HT-29 (cell line): ENCODE measurements around the gene ZNF174. TPM values are rescaled to one million over a fixed set of nuclear protein-coding genes. Genes with fewer than 3 reads are reported as not detected.
A peak's percentile ranks its signal among the peaks of the same experiment; 100 is the strongest.

Source experiments
- DNase-seq: peaks from one replicate; pipeline ENCODE4 v3.0.0-alpha.2; 2015; ENCODE audit warnings: low spot score
- total RNA-seq: library from RNA; depleted of rRNA; stranded (reverse); fragments of >200 nt; shearing (Covaris generic); gene quantifications from 2 replicates; pipeline ENCODE4 v1.2.3, GENCODE V29; 2014; rRNA removed

ZNF174 gene
- total RNA-seq, 1 experiment from 2014 or later = 13.9 TPM

- peak; percentile 69 for DNase-seq
Observed at GRCh38 chr16:3443108-3444031, 42.4 kb downstream of the ZNF174 start, which contains the start of the genes NAA60 and ZNF597. Gene NAA60, plus strand, starts transcription at chr16:3443680. Its CDS starts 32,548 bp downstream, at chr16:3476228. Gene ZNF597, minus strand, starts transcription at chr16:3443504. Its CDS starts 351 bp downstream, at chr16:3443153.

GRCh38 chr16:3444032-3444388 lies 43.0 kb downstream of the ZNF174 start:
- DNase-seq = peak; percentile 39

- peak; percentile 8 for DNase-seq
Observed at GRCh38 chr16:3454093-3454492, 53.1 kb downstream of the ZNF174 start.

DNA sequence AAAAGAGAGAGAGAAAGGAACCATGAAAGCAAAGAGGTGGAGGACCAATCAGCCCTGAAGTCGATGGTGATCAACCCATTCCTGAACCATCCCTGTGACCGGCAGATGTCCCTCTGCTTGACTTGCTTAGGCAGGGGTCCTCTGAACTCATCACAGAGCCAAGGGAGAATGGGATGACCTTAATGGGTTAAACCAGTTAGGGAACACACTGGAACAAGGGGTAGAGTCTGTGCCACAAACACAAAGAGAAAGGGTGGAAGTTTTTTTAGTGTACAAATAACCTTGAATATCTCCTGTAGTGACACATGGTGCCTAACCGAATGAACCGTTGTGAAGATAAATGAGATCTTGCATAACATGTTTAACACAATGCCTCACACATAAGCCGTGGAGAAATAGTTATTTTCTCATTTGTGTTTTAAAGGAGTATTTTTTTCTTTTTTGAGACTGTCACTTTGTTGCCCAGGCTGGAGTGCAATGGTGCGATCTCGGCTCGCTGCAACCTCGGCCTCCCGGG lies 53.7 kb downstream of the ZNF174 start:
- no peak for DNase-seq

GRCh38 chr16:3457434-3458252 lies 56.6 kb downstream of the ZNF174 start:
- DNase-seq = peak; percentile 93

GRCh38 chr16:3458278-3458851 lies 57.4 kb downstream of the ZNF174 start:
- peak; percentile 45 for DNase-seq

- DNase-seq = peak; percentile 84
Observed at GRCh38 chr16:3458852-3459361, 57.9 kb downstream of the ZNF174 start.

Other genes starting within 250 kb of the ZNF174 start
- not detected in 2 replicates for gene OR1F1, start 213.0 kb upstream of the ZNF174 start, total RNA-seq
- 5.6 and 8.6 TPM in 2 replicates for gene ZNF200, start 166.1 kb upstream of the ZNF174 start, total RNA-seq
- 0.13 TPM in 1 of 2 replicates, not detected in the other for gene MEFV, start 144.6 kb upstream of the ZNF174 start, total RNA-seq
- 102 and 106 TPM in 2 replicates for gene ZNF263, start 117.7 kb upstream of the ZNF174 start, total RNA-seq
- not detected in 2 replicates for gene TIGD7, start 95.8 kb upstream of the ZNF174 start, total RNA-seq
- 0.41 and 0.91 TPM in 2 replicates for gene ZNF75A, start 95.7 kb upstream of the ZNF174 start, total RNA-seq
- not detected in 2 replicates for gene OR2C1, start 45.3 kb upstream of the ZNF174 start, total RNA-seq
- gene ZSCAN32, start 211 bp upstream of the ZNF174 start, total RNA-seq = 9.0 and 9.8 TPM in 2 replicates
- 0.76 and 1.2 TPM in 2 replicates for gene ZNF597, start 42.3 kb downstream of the ZNF174 start, total RNA-seq
- 19.4 and 20.3 TPM in 2 replicates for gene NAA60, start 42.5 kb downstream of the ZNF174 start, total RNA-seq
- gene C16orf90, start 94.3 kb downstream of the ZNF174 start, total RNA-seq = not detected in 2 replicates
- 1.1 and 2.1 TPM in 2 replicates for gene CLUAP1, start 99.8 kb downstream of the ZNF174 start, total RNA-seq
- not detected in 2 replicates for gene NLRC3, start 176.2 kb downstream of the ZNF174 start, total RNA-seq
- 6.1 and 6.4 TPM in 2 replicates for gene SLX4, start 210.4 kb downstream of the ZNF174 start, total RNA-seq